Measurements from ENCODE around the gene RANGRF. TPM values are rescaled to one million over a fixed set of nuclear protein-coding genes. Genes with fewer than 3 reads are reported as not detected.

Gene RANGRF
- total RNA-seq: 10 to 100 TPM in 1 of 2 donors, 1 to 10 TPM in 1; 8.3 to 14.0 TPM

GRCh38 chr17:8288336-8289102 is at the start of gene RANGRF:
Gene RANGRF, plus strand, starts transcription at chr17:8288670. Its CDS starts 119 bp downstream, at chr17:8288789.

GRCh38 chr17:8248751-8249607 is 39.5 kb upstream of the RANGRF start, which contains the start of gene PFAS:
Gene PFAS, plus strand, starts transcription at chr17:8249289. Its CDS starts 4,649 bp downstream, at chr17:8253938.

GRCh38 chr17:8339540-8339939 is 51.1 kb downstream of the RANGRF start, which contains the start of gene ODF4:
Gene ODF4, plus strand, starts transcription at chr17:8339840. Its CDS starts 212 bp downstream, at chr17:8340052.

Small RNAs within 50 kb of the gene (small RNA-seq; reads per million reads assigned to genes)
- 0 reads per million in 2 donors for gene RF00265

Other genes starting within 250 kb of the RANGRF start
- under 1 TPM in 1 of 2 donors, not detected in 1; under 0.01 TPM for gene ALOX15B, start 249.6 kb upstream of the RANGRF start, total RNA-seq
- gene ALOX12B, start 201.0 kb upstream of the RANGRF start, total RNA-seq: not detected
- gene ALOXE3, start 170.2 kb upstream of the RANGRF start, total RNA-seq: not detected
- under 1 TPM in 1 of 2 donors, not detected in 1; 0.67 TPM for gene HES7, start 164.6 kb upstream of the RANGRF start, total RNA-seq
- gene PER1, start 136.3 kb upstream of the RANGRF start, total RNA-seq: 10 to 100 TPM; 22.0 to 25.5 TPM
- 1 to 10 TPM; 5.5 to 6.3 TPM for gene VAMP2, start 125.7 kb upstream of the RANGRF start, total RNA-seq
- gene TMEM107, start 112.3 kb upstream of the RANGRF start, total RNA-seq: 10 to 100 TPM; 24.1 to 32.0 TPM
- 1 to 10 TPM; 6.3 to 8.9 TPM for gene BORCS6, start 98.5 kb upstream of the RANGRF start, total RNA-seq
- 10 to 100 TPM; 23.7 to 88.6 TPM for gene AURKB, start 78.1 kb upstream of the RANGRF start, total RNA-seq
- 1 to 10 TPM; 5.0 to 5.5 TPM for gene CTC1, start 40.6 kb upstream of the RANGRF start, total RNA-seq
- 10 to 100 TPM; 44.7 to 78.3 TPM for gene PFAS, start 39.4 kb upstream of the RANGRF start, total RNA-seq
- gene SLC25A35, start 6.7 kb downstream of the RANGRF start, total RNA-seq: 1 to 10 TPM in 1 of 2 donors, under 1 TPM in 1; 0.67 to 1.4 TPM
- not detected for gene ARHGEF15, start 21.6 kb downstream of the RANGRF start, total RNA-seq
- not detected for gene ODF4, start 51.2 kb downstream of the RANGRF start, total RNA-seq
- 1,000 to 10,000 TPM; 1,114 to 1,797 TPM for gene RPL26, start 94.5 kb downstream of the RANGRF start, total RNA-seq
- gene RNF222, start 109.2 kb downstream of the RANGRF start, total RNA-seq: not detected
- gene NDEL1, start 147.2 kb downstream of the RANGRF start, total RNA-seq: 10 to 100 TPM; 35.1 to 36.6 TPM